GM06990 (cell line): Measurements from ENCODE around the gene SPAG16.

Experiments used
- DNase-seq: peaks from one replicate; pipeline ENCODE4 v3.0.0-alpha.2; 2011; ENCODE audit not compliant: insufficient read length; ENCODE audit errors: extremely low read depth
- H3K27me3 ChIP-seq: replicated peaks from 2 replicates; pipeline ENCODE4 v1.6.0; 2011; ENCODE audit warnings: low read length; ENCODE audit not compliant: control insufficient read depth, insufficient read depth
- H3K36me3 ChIP-seq: 2 replicates; pipeline ENCODE4 v1.5.1; 2011; ENCODE audit warnings: low read length; ENCODE audit not compliant: control insufficient read depth, insufficient read depth
- H3K4me3 ChIP-seq: replicated peaks from 2 replicates; pipeline ENCODE4 v1.5.1; 2011; ENCODE audit warnings: low read depth, mild to moderate bottlenecking, control low read depth, low read length
- TF ChIP-seq, protein P1 (sequence below): IDR thresholded peaks from 2 replicates; pipeline ENCODE4 v1.5.1; 2011; ENCODE audit warnings: low read length, control low read depth, mild to moderate bottlenecking, inconsistent platforms; ENCODE audit not compliant: insufficient read depth, poor library complexity, severe bottlenecking

SPAG16 gene

DNA sequence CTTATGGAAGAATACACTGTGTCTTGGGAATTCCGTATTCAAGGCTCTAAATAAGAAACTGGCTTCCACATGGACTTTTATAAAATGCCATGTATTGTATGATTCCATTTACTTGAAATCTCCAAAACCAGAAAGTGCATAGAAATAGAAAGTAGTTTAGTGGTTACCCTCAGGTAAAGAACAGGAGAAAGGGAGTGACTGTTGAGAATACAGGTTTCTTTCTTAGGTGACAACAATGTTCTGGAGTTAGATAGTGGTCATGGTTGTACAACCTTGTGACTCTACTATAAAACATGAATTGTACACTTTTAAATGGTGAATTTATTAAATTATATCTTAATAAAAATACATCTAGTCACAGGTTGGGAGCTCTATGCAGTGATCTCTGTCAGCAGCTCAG is 481.8 kb downstream of the SPAG16 start:
- Histone ChIP-seq H3K36me3 (no peaks in the 10 kb centered on the region), H3K27me3 (no peaks in the 10 kb centered on the region), H3K4me3 (no peak overlapping the region)
- TF ChIP-seq, protein P1, sequence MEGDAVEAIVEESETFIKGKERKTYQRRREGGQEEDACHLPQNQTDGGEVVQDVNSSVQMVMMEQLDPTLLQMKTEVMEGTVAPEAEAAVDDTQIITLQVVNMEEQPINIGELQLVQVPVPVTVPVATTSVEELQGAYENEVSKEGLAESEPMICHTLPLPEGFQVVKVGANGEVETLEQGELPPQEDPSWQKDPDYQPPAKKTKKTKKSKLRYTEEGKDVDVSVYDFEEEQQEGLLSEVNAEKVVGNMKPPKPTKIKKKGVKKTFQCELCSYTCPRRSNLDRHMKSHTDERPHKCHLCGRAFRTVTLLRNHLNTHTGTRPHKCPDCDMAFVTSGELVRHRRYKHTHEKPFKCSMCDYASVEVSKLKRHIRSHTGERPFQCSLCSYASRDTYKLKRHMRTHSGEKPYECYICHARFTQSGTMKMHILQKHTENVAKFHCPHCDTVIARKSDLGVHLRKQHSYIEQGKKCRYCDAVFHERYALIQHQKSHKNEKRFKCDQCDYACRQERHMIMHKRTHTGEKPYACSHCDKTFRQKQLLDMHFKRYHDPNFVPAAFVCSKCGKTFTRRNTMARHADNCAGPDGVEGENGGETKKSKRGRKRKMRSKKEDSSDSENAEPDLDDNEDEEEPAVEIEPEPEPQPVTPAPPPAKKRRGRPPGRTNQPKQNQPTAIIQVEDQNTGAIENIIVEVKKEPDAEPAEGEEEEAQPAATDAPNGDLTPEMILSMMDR, result no peak
- DNase-seq, result no peak

DNA sequence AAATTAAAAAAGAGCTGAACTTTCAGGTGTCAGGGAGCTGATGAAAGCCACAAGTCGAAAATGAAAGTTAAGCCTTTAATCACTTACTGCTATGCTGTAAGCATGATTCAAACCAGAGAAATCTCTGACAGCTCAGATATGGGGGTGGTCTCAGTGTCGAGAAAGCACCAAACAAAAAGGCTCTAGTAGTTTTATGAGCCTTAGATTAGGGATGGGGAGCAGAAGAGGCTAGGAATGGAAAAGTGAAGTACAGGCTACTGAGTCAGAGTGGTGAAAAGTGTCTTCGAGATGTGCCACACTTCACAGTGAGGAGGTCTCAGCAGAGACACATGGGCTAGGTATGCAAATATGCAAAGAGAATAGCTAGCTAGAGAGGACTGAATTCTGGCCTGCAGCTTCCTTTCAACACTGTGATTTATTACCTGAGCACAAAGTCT is 482.2 kb downstream of the SPAG16 start:
- DNase-seq, result peak; percentile 52
- peak overlapping the region; percentile 36 for H3K4me3 ChIP-seq
- H3K27me3 ChIP-seq, result no peaks in the 10 kb centered on the region
- TF ChIP-seq, protein P1, result no peak
- H3K36me3 ChIP-seq, result no peaks in the 10 kb centered on the region

DNA sequence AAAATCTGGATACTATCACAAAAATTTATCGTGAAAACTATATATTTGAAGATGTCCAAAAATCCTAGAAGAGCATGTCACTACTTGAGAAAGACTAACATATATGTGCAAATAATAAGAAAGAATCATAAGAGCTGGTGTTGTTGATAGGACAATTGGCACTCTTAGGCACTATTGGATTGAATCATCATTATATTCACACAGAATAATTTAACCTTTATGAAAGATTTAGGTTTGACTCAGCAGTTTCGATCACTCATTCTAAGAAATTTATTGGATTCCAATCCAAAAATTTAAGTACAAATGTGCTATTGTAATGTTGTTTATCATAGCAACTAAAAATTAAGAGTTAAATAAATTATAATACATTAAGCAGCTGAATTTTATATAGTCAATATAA is 503.6 kb downstream of the SPAG16 start:
- Histone ChIP-seq H3K36me3 (no peaks in the 10 kb centered on the region), H3K27me3 (no peaks in the 10 kb centered on the region), H3K4me3 (no peak overlapping the region)
- TF ChIP-seq, protein P1, result no peak
- DNase-seq, result no peak

DNA sequence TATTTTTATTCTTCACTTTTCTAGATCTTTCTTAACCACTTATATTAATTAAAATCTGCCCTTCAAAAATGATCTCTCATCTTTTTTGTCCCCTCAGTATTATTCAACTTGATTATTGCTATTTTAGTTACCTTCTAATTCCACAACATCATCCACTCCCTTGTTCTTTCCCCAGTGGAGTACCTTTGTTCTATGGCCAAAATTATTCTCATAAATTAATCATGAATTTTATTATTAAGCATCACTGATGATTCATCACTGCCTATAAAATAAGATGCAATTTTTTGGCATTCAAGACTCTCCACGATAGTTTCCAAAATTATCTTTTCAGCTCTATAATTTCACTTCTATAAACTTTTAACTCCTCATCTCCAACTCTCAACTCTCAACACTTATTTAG is 505.7 kb downstream of the SPAG16 start:
- DNase-seq, result no peak
- Histone ChIP-seq H3K4me3 (no peak overlapping the region), H3K27me3 (no peaks in the 10 kb centered on the region), H3K36me3 (no peaks in the 10 kb centered on the region)
- TF ChIP-seq, protein P1, result no peak

DNA sequence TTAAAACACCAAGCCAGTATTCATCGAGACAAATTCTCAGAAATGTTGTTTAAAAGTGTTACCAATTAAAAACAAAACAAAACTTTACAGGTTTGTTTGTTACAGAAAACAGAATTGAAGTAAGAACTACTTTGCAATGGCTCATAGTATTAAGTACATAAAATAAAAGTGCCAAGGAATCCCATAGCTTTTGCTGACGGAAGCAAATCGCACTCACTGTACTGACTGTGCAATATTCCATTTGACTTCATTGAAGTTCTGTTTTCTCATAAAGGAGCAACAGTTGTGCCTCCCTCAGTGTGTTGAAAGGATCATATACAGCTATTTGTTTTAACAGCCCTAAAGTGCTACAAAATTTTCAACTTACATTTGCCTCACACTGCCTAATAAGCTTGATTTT is 507.8 kb downstream of the SPAG16 start:
- TF ChIP-seq, protein P1, result no peak
- DNase-seq, result no peak
- Histone ChIP-seq H3K27me3 (no peaks in the 10 kb centered on the region), H3K36me3 (no peaks in the 10 kb centered on the region), H3K4me3 (no peak overlapping the region)

DNA sequence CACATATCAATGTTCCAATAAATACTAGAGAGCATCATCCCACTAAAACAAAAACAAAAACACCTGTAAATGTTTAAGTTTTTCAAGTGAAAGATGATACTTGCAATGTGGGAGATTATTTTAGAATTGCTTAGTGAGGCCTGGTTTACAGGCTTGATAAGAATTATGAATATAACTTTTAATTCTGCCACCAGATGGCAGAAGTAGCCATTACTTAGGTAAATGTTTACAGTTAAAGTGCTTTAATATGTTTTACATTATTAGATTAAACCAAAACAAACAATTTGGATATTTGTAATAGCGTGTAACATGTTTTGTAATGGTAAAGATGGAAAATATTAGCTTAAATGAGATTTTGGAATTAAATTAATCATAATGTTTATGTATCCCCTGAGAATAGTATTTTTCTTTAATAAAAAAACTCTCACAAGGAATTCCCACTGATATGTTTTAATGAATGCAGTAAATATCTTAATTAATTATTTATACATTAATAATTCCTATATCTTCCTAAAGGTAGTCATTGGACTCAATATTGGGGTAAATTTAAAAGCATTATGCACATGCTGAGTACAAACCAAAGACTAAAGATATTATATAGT is 522.0 kb downstream of the SPAG16 start:
- Histone ChIP-seq H3K36me3 (no peaks in the 10 kb centered on the region), H3K27me3 (no peaks in the 10 kb centered on the region), H3K4me3 (no peak overlapping the region)
- DNase-seq, result no peak
- TF ChIP-seq, protein P1, result peak; percentile 18
